ENCODE measurements around the gene LAMB4.

DNA sequence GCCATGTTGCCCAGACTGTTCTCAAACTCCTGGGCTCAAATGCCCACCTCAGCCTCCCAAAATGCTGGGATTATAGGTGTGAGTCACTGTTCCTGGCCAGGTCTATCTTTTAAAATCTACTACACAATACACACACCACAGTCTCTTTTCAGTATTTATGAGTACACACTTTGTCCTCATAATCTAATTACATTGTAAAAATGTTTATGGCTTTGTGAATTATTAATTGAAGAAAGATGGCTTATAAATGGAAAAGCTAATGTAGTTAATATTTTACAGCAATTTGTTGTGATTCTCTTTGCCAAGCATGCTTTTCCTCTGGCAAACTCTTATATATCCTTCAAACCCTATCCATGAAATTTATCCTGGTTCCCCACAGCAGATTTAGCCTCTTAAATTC is 22.0 kb downstream of the LAMB4 start:
- TF ChIP-seq CTCF (conservative IDR thresholded peaks at IDR 0.05; ENCODE audit: low read depth, low read length) (no peak), CEBPB (IDR thresholded peaks at IDR 0.05; ENCODE audit: low read depth, low read length) (no peak), RFX5 (IDR thresholded peaks at IDR 0.05; ENCODE audit: low read depth, low read length) (no peak), POLR2A (IDR thresholded peaks at IDR 0.05; ENCODE audit: low read depth, low read length) (no peak), RAD21 (IDR thresholded peaks at IDR 0.05; ENCODE audit: low read length) (no peak), MAFK (IDR thresholded peaks at IDR 0.05; ENCODE audit: low read depth, low read length) (no peak), MXI1 (IDR thresholded peaks at IDR 0.05; ENCODE audit: borderline replicate concordance, low read depth, low read length) (no peak), RCOR1 (IDR thresholded peaks at IDR 0.05; ENCODE audit: insufficient replicate concordance, low read length) (no peak)
- TF ChIP-seq, protein P1, sequence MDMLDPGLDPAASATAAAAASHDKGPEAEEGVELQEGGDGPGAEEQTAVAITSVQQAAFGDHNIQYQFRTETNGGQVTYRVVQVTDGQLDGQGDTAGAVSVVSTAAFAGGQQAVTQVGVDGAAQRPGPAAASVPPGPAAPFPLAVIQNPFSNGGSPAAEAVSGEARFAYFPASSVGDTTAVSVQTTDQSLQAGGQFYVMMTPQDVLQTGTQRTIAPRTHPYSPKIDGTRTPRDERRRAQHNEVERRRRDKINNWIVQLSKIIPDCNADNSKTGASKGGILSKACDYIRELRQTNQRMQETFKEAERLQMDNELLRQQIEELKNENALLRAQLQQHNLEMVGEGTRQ (IDR thresholded peaks at IDR 0.05; ENCODE audit: low read depth, low read length) = no peak
